ENCODE results near the gene AHCYL2. TPM values are rescaled to one million over a fixed set of nuclear protein-coding genes. Genes with fewer than 3 reads are reported as not detected.

Gene AHCYL2
- total RNA-seq, 4 donors from 2014 or later: 93.7 to 635 (median 551) TPM

DNA sequence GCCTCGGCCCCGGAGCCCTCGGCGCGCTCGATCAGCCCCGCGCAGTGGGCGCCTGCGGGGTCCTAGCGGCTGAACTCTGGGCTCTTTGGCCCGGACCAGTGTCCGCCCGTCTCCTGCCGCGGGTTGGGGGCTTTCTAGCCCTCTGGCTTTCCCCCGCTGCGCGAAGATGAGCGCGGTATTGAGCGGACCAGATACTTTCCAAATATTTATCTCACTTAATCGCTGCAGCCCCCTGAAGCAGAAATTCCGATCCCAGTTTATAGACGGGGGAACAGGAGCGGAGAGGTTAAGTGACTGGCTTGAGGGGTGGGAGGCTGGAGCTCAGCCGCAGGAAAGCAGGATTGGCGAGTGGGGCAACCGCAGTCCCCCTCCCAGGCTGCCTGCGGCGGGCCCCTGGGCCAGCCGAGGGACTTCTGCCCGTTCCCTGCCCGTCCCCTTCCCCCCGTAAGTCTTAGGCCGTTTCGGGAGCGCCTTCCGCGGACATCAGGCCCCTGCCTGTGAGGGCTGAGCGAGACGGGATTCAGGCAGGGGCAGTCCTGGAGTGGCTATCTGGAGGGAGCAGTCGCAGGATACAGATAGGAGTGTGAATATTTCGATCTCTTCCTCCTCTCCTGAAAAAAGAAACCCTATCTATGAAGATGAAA, 210.0 kb downstream of the AHCYL2 start:
- in situ Hi-C loops (cut with MboI; ENCODE audit: low pct_ligation_motif_present in 1 of 4, low pct_unique_long_range_greater_than_20kb in 1 of 4, low sequenced_read_pairs in 3 of 4) (no loop called here), intact Hi-C loops (cut with DNase I; ENCODE audit: low total_unique reads) (loop anchor here (10.0 kb wide), 1 partner anchor 270 kb away; no protein-coding TSS in a partner anchor)
- peak; percentile 7 for DNase-seq

GRCh38 chr7:129435414-129435829, 210.6 kb downstream of the AHCYL2 start:
- in situ Hi-C loops (cut with MboI; ENCODE audit: low pct_ligation_motif_present in 1 of 4, low pct_unique_long_range_greater_than_20kb in 1 of 4, low sequenced_read_pairs in 3 of 4): no loop called here
- Histone ChIP-seq H3K27ac (no peak overlapping the region), H3K4me3 (peak overlapping the region in 2 of 4 donors; percentile 74 to 90), H3K4me1 (peaks cover 0 to 15% (median 10%) of the 10 kb centered on the region in 4 donors), H3K27me3 (peaks cover 32% of the 10 kb centered on the region), H3K36me3 (no peaks in the 10 kb centered on the region), H3K9me3 (no peaks in the 10 kb centered on the region)
- 82 to 92% methylated on average over 2 of the region's 2 CpGs for WGBS, 2 donors (ENCODE audit: low coverage in 1 of 2)
- no peak for TF ChIP-seq CTCF (IDR thresholded peaks at IDR 0.05)
- no peak for TF ChIP-seq POLR2AphosphoS5 (IDR thresholded peaks at IDR 0.05)
- no peak for TF ChIP-seq POLR2A (IDR thresholded peaks at IDR 0.05)
- TF ChIP-seq EP300 (IDR thresholded peaks at IDR 0.05; ENCODE audit: low read depth): no peak
- intact Hi-C loops (cut with DNase I; ENCODE audit: low total_unique reads): loop anchor here (10.0 kb wide), 1 partner anchor 271 kb away; no protein-coding TSS in a partner anchor
- DNase-seq: no peak

More for the DNA sequence above, 210.0 kb downstream of the AHCYL2 start:
- Histone ChIP-seq H3K27ac (peak overlapping the region; percentile 34 to 70 (median 51)), H3K4me1 (peaks cover 0 to 15% (median 10%) of the 10 kb centered on the region in 4 donors), H3K4me3 (peak overlapping the region; percentile 35 to 90 (median 66)), H3K27me3 (peaks cover 32% of the 10 kb centered on the region), H3K36me3 (no peaks in the 10 kb centered on the region), H3K9me3 (no peaks in the 10 kb centered on the region)
- TF ChIP-seq CTCF (IDR thresholded peaks at IDR 0.05): no peak
- no peak for TF ChIP-seq POLR2AphosphoS5 (IDR thresholded peaks at IDR 0.05)
- TF ChIP-seq POLR2A (IDR thresholded peaks at IDR 0.05): no peak
- no peak for TF ChIP-seq EP300 (IDR thresholded peaks at IDR 0.05; ENCODE audit: low read depth)
- WGBS, 2 donors (ENCODE audit: low coverage in 1 of 2): 0 to 1% methylated on average over 3 to 33 of the region's 44 CpGs

DNA sequence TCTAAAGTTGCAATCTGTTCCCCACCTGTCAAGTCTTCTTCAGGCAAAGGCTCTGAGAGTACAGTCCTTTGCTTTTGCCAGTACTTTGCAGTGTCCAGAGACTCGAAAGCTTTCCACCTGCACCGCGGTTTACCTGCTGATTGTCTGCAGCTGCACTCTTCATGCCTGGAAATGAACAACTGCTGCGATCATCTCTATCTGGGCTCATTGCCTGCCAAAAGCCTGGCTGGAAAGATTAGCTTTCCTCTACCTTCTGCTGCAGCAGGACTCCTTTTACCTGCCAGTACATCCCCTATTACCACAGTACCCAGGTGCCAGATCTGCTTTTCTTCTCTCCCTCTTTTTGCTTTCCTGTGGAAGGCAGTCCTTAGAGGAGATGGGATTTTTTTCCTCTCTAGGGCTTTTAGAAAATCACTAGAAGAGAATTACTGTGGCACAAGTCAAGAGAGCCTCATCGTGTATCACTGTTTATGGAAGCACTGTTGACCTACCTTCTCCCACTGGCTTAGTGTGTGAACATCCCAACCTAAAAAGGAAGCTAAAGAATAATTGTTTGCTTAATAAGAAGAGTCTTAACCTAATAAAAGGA, 211.6 kb downstream of the AHCYL2 start:
- in situ Hi-C loops (cut with MboI; ENCODE audit: low pct_ligation_motif_present in 1 of 4, low pct_unique_long_range_greater_than_20kb in 1 of 4, low sequenced_read_pairs in 3 of 4): no loop called here
- 91 to 92% methylated on average over 5 of the region's 5 CpGs for WGBS, 2 donors (ENCODE audit: low coverage in 1 of 2)
- peaks cover 32% of the 10 kb centered on the region for H3K27me3 ChIP-seq

More for the DNA sequence above, 211.6 kb downstream of the AHCYL2 start:
- intact Hi-C loops (cut with DNase I; ENCODE audit: low total_unique reads): loop anchor here (10.0 kb wide), 1 partner anchor 272 kb away; no protein-coding TSS in a partner anchor
- no peak for DNase-seq
- Histone ChIP-seq H3K36me3 (no peaks in the 10 kb centered on the region), H3K9me3 (no peaks in the 10 kb centered on the region), H3K27ac (no peak overlapping the region), H3K4me1 (peaks cover 0 to 15% (median 10%) of the 10 kb centered on the region in 4 donors), H3K4me3 (no peak overlapping the region)
- TF ChIP-seq CTCF (IDR thresholded peaks at IDR 0.05): no peak
- TF ChIP-seq EP300 (IDR thresholded peaks at IDR 0.05; ENCODE audit: low read depth): no peak
- TF ChIP-seq POLR2AphosphoS5 (IDR thresholded peaks at IDR 0.05): no peak
- TF ChIP-seq POLR2A (IDR thresholded peaks at IDR 0.05): no peak
